HepG2 (cell line): ENCODE results near the gene C11orf86. TPM values are rescaled to one million over a fixed set of nuclear protein-coding genes. Genes with fewer than 3 reads are reported as not detected.

ENCODE experiments used
- ATAC-seq: fragments of 200-7000 bp; cut with Tn5 transposase; 3 replicates; pipeline ENCODE4 v1.9.1; 2020; ENCODE audit warnings: mild to moderate bottlenecking, moderate library complexity
- BruUV-seq: library from RNA; stranded (reverse); fragments of 400-500 nt; replicated peaks from 2 replicates; lab custom pipeline; 2021; lab: Mats Ljungman, UMichigan
- CTCF ChIA-PET: fragments of 300-600 bp; formaldehyde crosslinking; extraction: SDS; loops from one replicate; lab custom pipeline; 2021; ENCODE audit warnings: low total read pairs, inconsistent platforms, low intra/inter-chr PET ratio; lab: Yijun Ruan, JAX
- POLR2A ChIA-PET: fragments of 350-600 bp; sonication (Branson Sonifier 250); formaldehyde crosslinking; loops from one replicate; lab custom pipeline; 2020; ENCODE audit warnings: antibody characterized with exemption, inconsistent platforms; lab: Yijun Ruan, JAX
- DNase-seq: peaks from one replicate; pipeline ENCODE4 v3.0.0-alpha.2; 2015; ENCODE audit warnings: low spot score
- FAIRE-seq: peaks from 3 replicates; lab custom pipeline; 2011; peaks lifted over from hg19 to GRCh38; lab: Jason Lieb, UNC
- H2AFZ ChIP-seq: one replicate; pipeline ENCODE4 v1.6.1; 2011; ENCODE audit warnings: low read length, inconsistent platforms
- H3K27ac ChIP-seq: fragments of 300-600 bp; 3 replicates; pipeline ENCODE4 v1.8.0; 2011; ENCODE audit warnings: mixed run types, mild to moderate bottlenecking, mixed read lengths, low read length, inconsistent platforms; ENCODE audit not compliant: insufficient read depth; ENCODE audit errors: extremely low read length
- H3K27me3 ChIP-seq, 2 experiments: fragments of 200-600 bp in 1 of 2; 2 replicates in 1 of 2; 3 replicates in 1 of 2; pipeline versions ENCODE4 v1.6.0 to v1.8.0; 2011; ENCODE audit warnings: low read length in 2 of 2, mild to moderate bottlenecking in 2 of 2, moderate library complexity in 2 of 2, inconsistent platforms in 1 of 2; ENCODE audit not compliant: insufficient read depth in 2 of 2, control insufficient read depth in 1 of 2
- H3K36me3 ChIP-seq, 2 experiments: fragments of 200-600 bp in 1 of 2; replicated peaks in 1 of 2; 2 replicates in 1 of 2; 3 replicates in 1 of 2; pipeline versions ENCODE4 v1.5.1 to v1.8.0; 2011; ENCODE audit warnings: low read length in 2 of 2, inconsistent platforms in 1 of 2; ENCODE audit not compliant: insufficient read depth in 2 of 2, control insufficient read depth in 1 of 2
- H3K4me1 ChIP-seq: 2 replicates; pipeline ENCODE4 v1.5.1; 2012; ENCODE audit warnings: low read length, inconsistent platforms; ENCODE audit not compliant: insufficient read depth
- H3K4me2 ChIP-seq: 2 replicates; pipeline ENCODE4 v1.6.0; 2011; ENCODE audit warnings: low read depth, low read length, inconsistent platforms
- H3K4me3 ChIP-seq, 3 experiments: fragments of 200-600 bp in 1 of 3; sonication (generic), shearing (Covaris generic) in 1 of 3; replicated peaks in 1 of 3; 2 replicates each; pipeline ENCODE4 v1.5.1; 2011 to 2016; ENCODE audit warnings: low read length in 3 of 3, inconsistent platforms in 2 of 3, low read depth in 2 of 3, mild to moderate bottlenecking in 2 of 3, control low read depth in 1 of 3, mixed read lengths in 1 of 3; ENCODE audit not compliant: insufficient read depth in 1 of 3
- H3K79me2 ChIP-seq: one replicate; pipeline ENCODE4 v1.6.1; 2011; ENCODE audit warnings: low read length, inconsistent platforms; ENCODE audit not compliant: insufficient read depth
- H3K9ac ChIP-seq: 2 replicates; pipeline ENCODE4 v1.6.0; 2011; ENCODE audit warnings: mild to moderate bottlenecking, low read depth, low read length, inconsistent platforms; ENCODE audit not compliant: insufficient read depth
- H3K9me3 ChIP-seq: 2 replicates; pipeline ENCODE4 v1.5.1; 2012; ENCODE audit warnings: mild to moderate bottlenecking, low read length
- H4K20me1 ChIP-seq: 2 replicates; pipeline ENCODE4 v1.6.0; 2011; ENCODE audit warnings: inconsistent platforms, mild to moderate bottlenecking, low read length, moderate library complexity; ENCODE audit not compliant: insufficient read depth
- AKAP8 ChIP-seq: sonication (generic); formaldehyde crosslinking; IDR thresholded peaks from 2 replicates; pipeline ENCODE4 v1.5.1; 2020; ENCODE audit warnings: mild to moderate bottlenecking, missing genetic modification reagents
- GATAD2A ChIP-seq: IDR thresholded peaks from 2 replicates; pipeline ENCODE4 v1.6.1; 2016
- HNF4A ChIP-seq: sonication (generic); formaldehyde crosslinking; IDR thresholded peaks from 2 replicates; pipeline ENCODE4 v1.4.0; 2020; ENCODE audit warnings: missing genetic modification reagents
- KDM3A ChIP-seq: IDR thresholded peaks from 2 replicates; pipeline ENCODE4 v1.6.1; 2018; ENCODE audit warnings: low read depth, missing compliant biosample characterization
- KLF9 ChIP-seq: IDR thresholded peaks from 2 replicates; pipeline ENCODE4 v1.6.1; 2016; ENCODE audit warnings: low read depth
- MZF1 ChIP-seq: sonication (generic); formaldehyde crosslinking; IDR thresholded peaks from 2 replicates; pipeline ENCODE4 v1.8.1; 2023; ENCODE audit warnings: mild to moderate bottlenecking, missing genetic modification reagents, borderline replicate concordance
- NCOA2 ChIP-seq: sonication (generic); formaldehyde crosslinking; IDR thresholded peaks from 2 replicates; pipeline ENCODE4 v1.8.0; 2022; ENCODE audit warnings: inconsistent platforms
- SAP130 ChIP-seq: IDR thresholded peaks from 2 replicates; pipeline ENCODE4 v1.6.1; 2016; ENCODE audit warnings: low read depth
- SKI ChIP-seq: fragments of 450-650 bp; IDR thresholded peaks from one replicate; pipeline ENCODE4 v1.6.1; 2018; ENCODE audit warnings: mild to moderate bottlenecking; ENCODE audit not compliant: partially characterized antibody
- SP1 ChIP-seq, 2 experiments: fragments of 450-650 bp in 1 of 2; sonication (generic) in 1 of 2; formaldehyde crosslinking in 1 of 2; IDR thresholded peaks; 2 replicates each; pipeline versions ENCODE4 v1.4.0 to v1.6.1; 2016 to 2020; ENCODE audit warnings: missing genetic modification reagents in 1 of 2
- ZNF557 ChIP-seq: sonication (generic); formaldehyde crosslinking; IDR thresholded peaks from 2 replicates; pipeline ENCODE4 v1.4.0; 2020; ENCODE audit warnings: missing genetic modification reagents
- WGBS: methylation state at CpG from one replicate; pipeline ENCODE4 v1.1.6; 2017; ENCODE audit warnings: low lambda C conversion rate; 5-methylcytosine and 5-hydroxymethylcytosine counted together
- in situ Hi-C: cut with HindIII; loops from 2 replicates; pipeline ENCODE4 v1.10.0; 2017; ENCODE audit warnings: low pct_unique_long_range_greater_than_20kb; ENCODE audit not compliant: extremely low pct_ligation_motif_present
- intact Hi-C: fragments of 100-400 bp; cut with micrococcal nuclease; formaldehyde crosslinking; loops from one replicate; pipeline ENCODE4 v1.10.0; 2022; ENCODE audit not compliant: unreplicated experiment
- polyA plus RNA-seq, 8 experiments: library from polyadenylated mRNA; depleted of rRNA in 3 of 8; stranded (reverse) in 7 of 8; unstranded in 1 of 8; fragments of >200 nt; fragmentation: Illumina TruSeq in 4 of 8; extraction: Trizol in 4 of 8; gene quantifications; 2 replicates each; pipeline versions ENCODE4 v1.2.1 to v1.2.3, GENCODE V29; 2011 to 2016; ENCODE audit warnings: low read depth in 4 of 8, missing spikeins in 1 of 8, mixed read lengths in 1 of 8; ENCODE audit not compliant: insufficient read depth in 1 of 8
- total RNA-seq, 5 experiments: library from RNA; depleted of rRNA; stranded (reverse); fragments of >200 nt; fragmentation: Illumina TruSeq; extraction: Trizol; gene quantifications; 2 replicates each; pipeline ENCODE4 v1.2.3, GENCODE V29; 2016; ENCODE audit warnings: low read depth in 1 of 5
- TF ChIP-seq, protein P1 (sequence below): fragments of 450-650 bp; IDR thresholded peaks from 2 replicates; pipeline ENCODE4 v1.6.1; 2017
- TF ChIP-seq, protein P2 (sequence below): sonication (generic); formaldehyde crosslinking; IDR thresholded peaks from 2 replicates; pipeline ENCODE4 v1.8.0; 2022; ENCODE audit warnings: missing genetic modification reagents, mild to moderate bottlenecking, moderate library complexity, borderline replicate concordance
- TF ChIP-seq, protein P3 (sequence below): sonication (generic); formaldehyde crosslinking; IDR thresholded peaks from 2 replicates; pipeline ENCODE4 v1.8.0; 2022; ENCODE audit warnings: mild to moderate bottlenecking, missing genetic modification reagents
- TF ChIP-seq, protein P4 (sequence below): sonication (generic); formaldehyde crosslinking; IDR thresholded peaks from 2 replicates; pipeline ENCODE4 v1.4.0; 2020; ENCODE audit warnings: mild to moderate bottlenecking, missing genetic modification reagents
- TF ChIP-seq, protein P5 (sequence below): sonication (generic); formaldehyde crosslinking; IDR thresholded peaks from 2 replicates; pipeline ENCODE4 v1.4.0; 2020; ENCODE audit warnings: missing genetic modification reagents

The C11orf86 gene
- total and polyA plus RNA-seq, 2 of the 13 experiments (the other 11 are each of a cell fraction or from before 2014, with no cell fraction given), result 0.11 to 0.18 TPM

DNA sequence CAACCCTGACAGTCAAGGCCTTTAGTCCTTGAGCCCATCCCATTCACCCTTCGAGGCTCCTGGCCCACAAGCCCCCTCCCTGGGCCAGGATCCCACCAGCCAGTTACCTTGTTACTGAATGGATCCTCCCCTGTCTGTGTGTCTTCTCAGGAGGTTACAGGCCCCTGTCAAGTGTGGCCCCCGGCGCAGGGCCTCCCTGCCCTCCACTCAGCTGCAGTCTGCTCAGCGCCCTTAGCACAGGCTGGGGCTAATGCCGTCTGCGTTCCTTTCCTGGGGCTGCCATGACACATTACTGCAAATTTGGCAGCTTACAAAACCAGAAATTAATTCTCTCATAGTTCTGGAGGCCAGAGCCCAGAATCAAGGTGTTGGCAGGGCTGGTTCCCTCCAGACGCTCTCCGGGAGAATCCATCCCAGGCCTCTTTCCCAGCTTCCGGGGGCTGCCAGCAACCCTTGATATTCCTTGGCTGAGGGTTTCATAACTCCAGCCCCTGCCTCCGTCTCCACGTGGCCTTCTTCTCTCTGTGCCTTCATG, 38.5 kb downstream of the C11orf86 start:
- in situ Hi-C loops, result no loop called here

More for the DNA sequence above, 38.5 kb downstream of the C11orf86 start:
- no peak for DNase-seq
- peaks cover 18% of the 10 kb centered on the region for H3K4me1 ChIP-seq
- no peak overlapping the region for H3K27ac ChIP-seq
- H4K20me1 ChIP-seq, result no peaks in the 10 kb centered on the region
- WGBS, result 54% methylated on average over 10 of the region's 11 CpGs
- BruUV-seq, result no TSS peak
- H3K9ac ChIP-seq, result no peak overlapping the region
- ChIA-PET POLR2A (no interaction called here), CTCF (no interaction called here)
- H3K4me2 ChIP-seq, result no peak overlapping the region
- no peaks in the 10 kb centered on the region for H3K79me2 ChIP-seq
- intact Hi-C loops, result no loop called here
- FAIRE-seq, result no peak
- H3K36me3 ChIP-seq, result no peaks in the 10 kb centered on the region
- TF ChIP-seq, protein P1, sequence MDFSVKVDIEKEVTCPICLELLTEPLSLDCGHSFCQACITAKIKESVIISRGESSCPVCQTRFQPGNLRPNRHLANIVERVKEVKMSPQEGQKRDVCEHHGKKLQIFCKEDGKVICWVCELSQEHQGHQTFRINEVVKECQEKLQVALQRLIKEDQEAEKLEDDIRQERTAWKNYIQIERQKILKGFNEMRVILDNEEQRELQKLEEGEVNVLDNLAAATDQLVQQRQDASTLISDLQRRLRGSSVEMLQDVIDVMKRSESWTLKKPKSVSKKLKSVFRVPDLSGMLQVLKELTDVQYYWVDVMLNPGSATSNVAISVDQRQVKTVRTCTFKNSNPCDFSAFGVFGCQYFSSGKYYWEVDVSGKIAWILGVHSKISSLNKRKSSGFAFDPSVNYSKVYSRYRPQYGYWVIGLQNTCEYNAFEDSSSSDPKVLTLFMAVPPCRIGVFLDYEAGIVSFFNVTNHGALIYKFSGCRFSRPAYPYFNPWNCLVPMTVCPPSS, result no peak
- TF ChIP-seq, protein P2, sequence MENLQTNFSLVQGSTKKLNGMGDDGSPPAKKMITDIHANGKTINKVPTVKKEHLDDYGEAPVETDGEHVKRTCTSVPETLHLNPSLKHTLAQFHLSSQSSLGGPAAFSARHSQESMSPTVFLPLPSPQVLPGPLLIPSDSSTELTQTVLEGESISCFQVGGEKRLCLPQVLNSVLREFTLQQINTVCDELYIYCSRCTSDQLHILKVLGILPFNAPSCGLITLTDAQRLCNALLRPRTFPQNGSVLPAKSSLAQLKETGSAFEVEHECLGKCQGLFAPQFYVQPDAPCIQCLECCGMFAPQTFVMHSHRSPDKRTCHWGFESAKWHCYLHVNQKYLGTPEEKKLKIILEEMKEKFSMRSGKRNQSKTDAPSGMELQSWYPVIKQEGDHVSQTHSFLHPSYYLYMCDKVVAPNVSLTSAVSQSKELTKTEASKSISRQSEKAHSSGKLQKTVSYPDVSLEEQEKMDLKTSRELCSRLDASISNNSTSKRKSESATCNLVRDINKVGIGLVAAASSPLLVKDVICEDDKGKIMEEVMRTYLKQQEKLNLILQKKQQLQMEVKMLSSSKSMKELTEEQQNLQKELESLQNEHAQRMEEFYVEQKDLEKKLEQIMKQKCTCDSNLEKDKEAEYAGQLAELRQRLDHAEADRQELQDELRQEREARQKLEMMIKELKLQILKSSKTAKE, result no peak
- no peak for TF ChIP-seq ZNF557
- TF ChIP-seq MZF1 (CRISPR knock-in tag), result no peak
- TF ChIP-seq NCOA2 (CRISPR knock-in tag), result no peak
- no peak for TF ChIP-seq KLF9
- TF ChIP-seq SKI, result no peak
- no peak for TF ChIP-seq HNF4A (CRISPR knock-in tag)
- TF ChIP-seq GATAD2A (CRISPR knock-in tag), result no peak
- no peak for TF ChIP-seq KDM3A (CRISPR knock-in tag)
- TF ChIP-seq AKAP8 (CRISPR knock-in tag), result no peak
- TF ChIP-seq, protein P3, sequence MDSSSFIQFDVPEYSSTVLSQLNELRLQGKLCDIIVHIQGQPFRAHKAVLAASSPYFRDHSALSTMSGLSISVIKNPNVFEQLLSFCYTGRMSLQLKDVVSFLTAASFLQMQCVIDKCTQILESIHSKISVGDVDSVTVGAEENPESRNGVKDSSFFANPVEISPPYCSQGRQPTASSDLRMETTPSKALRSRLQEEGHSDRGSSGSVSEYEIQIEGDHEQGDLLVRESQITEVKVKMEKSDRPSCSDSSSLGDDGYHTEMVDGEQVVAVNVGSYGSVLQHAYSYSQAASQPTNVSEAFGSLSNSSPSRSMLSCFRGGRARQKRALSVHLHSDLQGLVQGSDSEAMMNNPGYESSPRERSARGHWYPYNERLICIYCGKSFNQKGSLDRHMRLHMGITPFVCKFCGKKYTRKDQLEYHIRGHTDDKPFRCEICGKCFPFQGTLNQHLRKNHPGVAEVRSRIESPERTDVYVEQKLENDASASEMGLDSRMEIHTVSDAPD (CRISPR knock-in tag), result no peak
- no peak for TF ChIP-seq SP1 (IDR thresholded peaks at IDR 0.05)
- no peak for TF ChIP-seq SP1 (CRISPR knock-in tag; IDR thresholded peaks at IDR 0.05)
- TF ChIP-seq, protein P4, sequence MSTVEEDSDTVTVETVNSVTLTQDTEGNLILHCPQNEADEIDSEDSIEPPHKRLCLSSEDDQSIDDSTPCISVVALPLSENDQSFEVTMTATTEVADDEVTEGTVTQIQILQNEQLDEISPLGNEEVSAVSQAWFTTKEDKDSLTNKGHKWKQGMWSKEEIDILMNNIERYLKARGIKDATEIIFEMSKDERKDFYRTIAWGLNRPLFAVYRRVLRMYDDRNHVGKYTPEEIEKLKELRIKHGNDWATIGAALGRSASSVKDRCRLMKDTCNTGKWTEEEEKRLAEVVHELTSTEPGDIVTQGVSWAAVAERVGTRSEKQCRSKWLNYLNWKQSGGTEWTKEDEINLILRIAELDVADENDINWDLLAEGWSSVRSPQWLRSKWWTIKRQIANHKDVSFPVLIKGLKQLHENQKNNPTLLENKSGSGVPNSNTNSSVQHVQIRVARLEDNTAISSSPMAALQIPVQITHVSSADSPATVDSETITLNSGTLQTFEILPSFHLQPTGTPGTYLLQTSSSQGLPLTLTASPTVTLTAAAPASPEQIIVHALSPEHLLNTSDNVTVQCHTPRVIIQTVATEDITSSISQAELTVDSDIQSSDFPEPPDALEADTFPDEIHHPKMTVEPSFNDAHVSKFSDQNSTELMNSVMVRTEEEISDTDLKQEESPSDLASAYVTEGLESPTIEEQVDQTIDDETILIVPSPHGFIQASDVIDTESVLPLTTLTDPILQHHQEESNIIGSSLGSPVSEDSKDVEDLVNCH (CRISPR knock-in tag), result no peak
- no peak for TF ChIP-seq SAP130 (CRISPR knock-in tag)
- TF ChIP-seq, protein P5, sequence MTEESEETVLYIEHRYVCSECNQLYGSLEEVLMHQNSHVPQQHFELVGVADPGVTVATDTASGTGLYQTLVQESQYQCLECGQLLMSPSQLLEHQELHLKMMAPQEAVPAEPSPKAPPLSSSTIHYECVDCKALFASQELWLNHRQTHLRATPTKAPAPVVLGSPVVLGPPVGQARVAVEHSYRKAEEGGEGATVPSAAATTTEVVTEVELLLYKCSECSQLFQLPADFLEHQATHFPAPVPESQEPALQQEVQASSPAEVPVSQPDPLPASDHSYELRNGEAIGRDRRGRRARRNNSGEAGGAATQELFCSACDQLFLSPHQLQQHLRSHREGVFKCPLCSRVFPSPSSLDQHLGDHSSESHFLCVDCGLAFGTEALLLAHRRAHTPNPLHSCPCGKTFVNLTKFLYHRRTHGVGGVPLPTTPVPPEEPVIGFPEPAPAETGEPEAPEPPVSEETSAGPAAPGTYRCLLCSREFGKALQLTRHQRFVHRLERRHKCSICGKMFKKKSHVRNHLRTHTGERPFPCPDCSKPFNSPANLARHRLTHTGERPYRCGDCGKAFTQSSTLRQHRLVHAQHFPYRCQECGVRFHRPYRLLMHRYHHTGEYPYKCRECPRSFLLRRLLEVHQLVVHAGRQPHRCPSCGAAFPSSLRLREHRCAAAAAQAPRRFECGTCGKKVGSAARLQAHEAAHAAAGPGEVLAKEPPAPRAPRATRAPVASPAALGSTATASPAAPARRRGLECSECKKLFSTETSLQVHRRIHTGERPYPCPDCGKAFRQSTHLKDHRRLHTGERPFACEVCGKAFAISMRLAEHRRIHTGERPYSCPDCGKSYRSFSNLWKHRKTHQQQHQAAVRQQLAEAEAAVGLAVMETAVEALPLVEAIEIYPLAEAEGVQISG (CRISPR knock-in tag), result no peak
- no peak overlapping the region for H3K4me3 ChIP-seq
- no peak for ATAC-seq
- peaks cover 4 to 5% of the 10 kb centered on the region in 2 experiments; a peak in 3 of 5 replicates for H3K27me3 ChIP-seq
- no peaks in the 10 kb centered on the region for H3K9me3 ChIP-seq
- H2AFZ ChIP-seq, result no peak overlapping the region
